GM19468 (cell line): Measurements from ENCODE around the gene PMEPA1.

Source experiments
- ATAC-seq: cut with Tn5 transposase; IDR thresholded peaks from one replicate; pipeline ENCODE4 v1.9.1; 2021; ENCODE audit warnings: mild to moderate bottlenecking, moderate library complexity, moderate number of reproducible peaks; ENCODE audit not compliant: unreplicated experiment; ENCODE audit errors: extremely low read depth

Gene PMEPA1

GRCh38 chr20:57654998-57655808 is 54.6 kb downstream of the PMEPA1 start:
- no peak for ATAC-seq

GRCh38 chr20:57654363-57654997 is 55.3 kb downstream of the PMEPA1 start:
- no peak for ATAC-seq

- ATAC-seq: no peak
These were observed 55.9 kb downstream of the PMEPA1 start for GRCh38 chr20:57653910-57654309.

- ATAC-seq: no peak
These were observed 56.3 kb downstream of the PMEPA1 start for GRCh38 chr20:57653546-57653900.

GRCh38 chr20:57652606-57653545 is 56.9 kb downstream of the PMEPA1 start:
- ATAC-seq: no peak

GRCh38 chr20:57651881-57652605 is 57.8 kb downstream of the PMEPA1 start:
- ATAC-seq: no peak

- ATAC-seq: no peak
These were observed 58.9 kb downstream of the PMEPA1 start for GRCh38 chr20:57650756-57651483.

- no peak for ATAC-seq
These were observed 59.5 kb downstream of the PMEPA1 start for GRCh38 chr20:57650266-57650665.

- ATAC-seq: no peak
These were observed 60.2 kb downstream of the PMEPA1 start for GRCh38 chr20:57649617-57650015.

- no peak for ATAC-seq
These were observed 60.8 kb downstream of the PMEPA1 start for GRCh38 chr20:57648878-57649616.

- ATAC-seq: no peak
These were observed 61.7 kb downstream of the PMEPA1 start for GRCh38 chr20:57647933-57648785.

GRCh38 chr20:57647006-57647932 is 62.5 kb downstream of the PMEPA1 start:
- no peak for ATAC-seq

GRCh38 chr20:57638895-57639236 is 70.9 kb downstream of the PMEPA1 start:
- ATAC-seq: no peak

- no peak for ATAC-seq
These were observed 71.5 kb downstream of the PMEPA1 start for GRCh38 chr20:57638173-57638894.

- no peak for ATAC-seq
These were observed 75.8 kb downstream of the PMEPA1 start for GRCh38 chr20:57633945-57634491.

GRCh38 chr20:57632286-57632685 is 77.5 kb downstream of the PMEPA1 start:
- ATAC-seq: no peak
